H1 (cell line): ENCODE data around the gene DISC1. TPM values are rescaled to one million over a fixed set of nuclear protein-coding genes. Genes with fewer than 3 reads are reported as not detected.

Experiments
- CTCF ChIA-PET: fragments of 300-600 bp; sonication (Branson Sonifier 250); formaldehyde crosslinking; loops from one replicate; lab custom pipeline; 2021; ENCODE audit not compliant: partially characterized antibody; lab: Charles Lee
- POLR2A ChIA-PET: fragments of 300-600 bp; sonication (Branson Sonifier 250); formaldehyde crosslinking; loops from one replicate; lab custom pipeline; 2021; ENCODE audit warnings: inconsistent platforms; ENCODE audit not compliant: partially characterized antibody; lab: Charles Lee
- DNase-seq, 2 experiments: peaks; one replicate each; pipeline versions ENCODE4 v3.0.0 to v3.0.0-alpha.2; 2010 to 2022; ENCODE audit warnings: low spot score in 2 of 2, low read depth in 1 of 2, mixed read lengths in 1 of 2
- FAIRE-seq: peaks from 2 replicates; lab custom pipeline; 2011; peaks lifted over from hg19 to GRCh38; lab: Jason Lieb, UNC
- H2AFZ ChIP-seq: 2 replicates; pipeline ENCODE4 v1.8.1; 2012; ENCODE audit warnings: low read length, inconsistent platforms
- H2AK5ac ChIP-seq: 2 replicates; pipeline ENCODE4 v1.6.1; 2013; ENCODE audit warnings: low read depth, low read length
- H2BK120ac ChIP-seq: replicated peaks from 2 replicates; pipeline ENCODE3; 2013; ENCODE audit warnings: low read depth, low read length, inconsistent platforms
- H2BK12ac ChIP-seq: 2 replicates; pipeline ENCODE4 v1.6.1; 2013; ENCODE audit warnings: low read depth, low read length
- H2BK15ac ChIP-seq: 2 replicates; pipeline ENCODE4 v1.6.1; 2013; ENCODE audit warnings: low read length
- H2BK20ac ChIP-seq: 2 replicates; pipeline ENCODE4 v1.6.1; 2013; ENCODE audit warnings: low read length
- H2BK5ac ChIP-seq: 2 replicates; pipeline ENCODE4 v1.6.1; 2013; ENCODE audit warnings: low read depth, low read length
- H3K14ac ChIP-seq: 2 replicates; pipeline ENCODE4 v1.6.1; 2013; ENCODE audit warnings: inconsistent platforms; ENCODE audit not compliant: insufficient read length
- H3K18ac ChIP-seq: 2 replicates; pipeline ENCODE4 v1.6.1; 2013; ENCODE audit warnings: low read length; ENCODE audit errors: extremely low read depth
- H3K23ac ChIP-seq: 2 replicates; pipeline ENCODE4 v1.6.1; 2013; ENCODE audit warnings: inconsistent platforms; ENCODE audit not compliant: insufficient read length
- H3K23me2 ChIP-seq: 2 replicates; pipeline ENCODE4 v1.6.1; 2013; ENCODE audit warnings: low read depth, low read length
- H3K27ac ChIP-seq: 2 replicates; pipeline ENCODE4 v1.6.1; 2011; ENCODE audit warnings: low read depth, low read length, inconsistent platforms
- H3K27me3 ChIP-seq, 4 experiments: replicated peaks in 1 of 4; 1 replicate in 1 of 4; 2 replicates in 3 of 4; pipeline versions ENCODE4 v1.6.1 to v1.8.1; 2011 to 2013; ENCODE audit warnings: low read length in 3 of 4, mild to moderate bottlenecking in 3 of 4, inconsistent platforms in 2 of 4, mixed read lengths in 2 of 4, moderate library complexity in 1 of 4; ENCODE audit not compliant: control insufficient read depth in 3 of 4, insufficient read depth in 3 of 4; ENCODE audit errors: extremely low read depth in 1 of 4
- H3K36me3 ChIP-seq, 4 experiments: 2 replicates each; pipeline versions ENCODE4 v1.6.1 to v1.8.1; 2011 to 2013; ENCODE audit warnings: mild to moderate bottlenecking in 4 of 4, low read length in 3 of 4, moderate library complexity in 2 of 4, control low read depth in 1 of 4, inconsistent platforms in 1 of 4; ENCODE audit not compliant: insufficient read depth in 4 of 4, control insufficient read depth in 2 of 4
- H3K4ac ChIP-seq: replicated peaks from 2 replicates; pipeline ENCODE3; 2013; ENCODE audit warnings: low read length, low read depth, mixed read lengths, inconsistent platforms; ENCODE audit not compliant: insufficient read length
- H3K4me1 ChIP-seq, 4 experiments: replicated peaks in 1 of 4; 1 replicate in 1 of 4; 2 replicates in 3 of 4; pipeline versions ENCODE4 v1.6.1 to v1.8.1; 2011 to 2013; ENCODE audit warnings: low read length in 3 of 4, inconsistent platforms in 2 of 4, mixed read lengths in 1 of 4; ENCODE audit not compliant: insufficient read depth in 4 of 4, control insufficient read depth in 3 of 4
- H3K4me2 ChIP-seq, 2 experiments: 2 replicates each; pipeline versions ENCODE4 v1.6.1 to v1.8.1; 2011 to 2013; ENCODE audit warnings: low read depth in 2 of 2, low read length in 2 of 2, control low read depth in 1 of 2, inconsistent platforms in 1 of 2, mild to moderate bottlenecking in 1 of 2; ENCODE audit not compliant: insufficient read depth in 1 of 2
- H3K4me3 ChIP-seq, 4 experiments: fragments of 200-600, 300-600 bp in 1 of 4; sonication (generic), shearing (Covaris generic), sonication (Bioruptor Twin) in 1 of 4; 2 replicates each; pipeline versions ENCODE4 v1.5.1 to v1.8.1; 2011 to 2016; ENCODE audit warnings: low read length in 4 of 4, low read depth in 3 of 4, control low read depth in 2 of 4, inconsistent platforms in 2 of 4, mild to moderate bottlenecking in 2 of 4, mixed read lengths in 1 of 4, moderate library complexity in 1 of 4; ENCODE audit not compliant: insufficient read depth in 2 of 4; ENCODE audit errors: extremely low read depth in 1 of 4
- H3K56ac ChIP-seq: replicated peaks from 2 replicates; pipeline ENCODE3; 2013; ENCODE audit warnings: low read depth, mild to moderate bottlenecking, mixed read lengths, low read length, inconsistent platforms; ENCODE audit not compliant: insufficient read length
- H3K79me1 ChIP-seq: 2 replicates; pipeline ENCODE4 v1.6.1; 2013; ENCODE audit warnings: low read depth, low read length, control low read depth
- H3K79me2 ChIP-seq, 2 experiments: 2 replicates each; pipeline versions ENCODE4 v1.6.1 to v1.8.1; 2012 to 2013; ENCODE audit warnings: low read length in 2 of 2, mild to moderate bottlenecking in 2 of 2, inconsistent platforms in 1 of 2; ENCODE audit not compliant: insufficient read depth in 2 of 2, control insufficient read depth in 1 of 2
- H3K9ac ChIP-seq, 4 experiments: replicated peaks in 1 of 4; 1 replicate in 1 of 4; 2 replicates in 3 of 4; pipeline versions ENCODE4 v1.6.1 to v1.8.1; 2011 to 2013; ENCODE audit warnings: low read depth in 3 of 4, low read length in 3 of 4, control low read depth in 2 of 4, mild to moderate bottlenecking in 2 of 4, moderate library complexity in 2 of 4, inconsistent platforms in 1 of 4; ENCODE audit errors: extremely low read depth in 1 of 4
- H3K9me3 ChIP-seq, 2 experiments: 2 replicates each; pipeline versions ENCODE4 v1.6.1 to v1.8.1; 2012 to 2013; ENCODE audit warnings: mild to moderate bottlenecking in 2 of 2, moderate library complexity in 2 of 2, control low read depth in 1 of 2, inconsistent platforms in 1 of 2, low read depth in 1 of 2, low read length in 1 of 2, mixed read lengths in 1 of 2; ENCODE audit not compliant: insufficient read depth in 2 of 2
- H4K20me1 ChIP-seq, 2 experiments: replicated peaks in 1 of 2; 2 replicates each; pipeline versions ENCODE3 to v1.8.1; 2011 to 2013; ENCODE audit warnings: inconsistent platforms in 2 of 2, low read length in 2 of 2, mild to moderate bottlenecking in 1 of 2; ENCODE audit not compliant: insufficient read depth in 2 of 2, control insufficient read depth in 1 of 2
- H4K5ac ChIP-seq: 2 replicates; pipeline ENCODE4 v1.6.1; 2013; ENCODE audit warnings: low read length, low read depth, mixed read lengths, inconsistent platforms; ENCODE audit not compliant: insufficient read length
- H4K8ac ChIP-seq: 2 replicates; pipeline ENCODE4 v1.8.0; 2013; ENCODE audit warnings: mild to moderate bottlenecking, moderate library complexity, low read length, inconsistent platforms; ENCODE audit not compliant: insufficient read depth; ENCODE audit errors: extremely low read depth
- H4K91ac ChIP-seq: replicated peaks from 2 replicates; pipeline ENCODE3; 2013; ENCODE audit warnings: low read length, mixed read lengths, inconsistent platforms; ENCODE audit not compliant: insufficient read length
- ASH2L ChIP-seq: fragments of 200-600, 300-600 bp; sonication (generic); IDR thresholded peaks from one replicate; pipeline ENCODE4 v1.7.1; 2017; ENCODE audit warnings: low read length
- EGR1 ChIP-seq: IDR thresholded peaks from 2 replicates; pipeline ENCODE4 v1.6.1; 2011; ENCODE audit warnings: low read depth, low read length, borderline replicate concordance
- HDAC2 ChIP-seq, 2 experiments: fragments of 300-600 bp in 1 of 2; sonication (generic) in 1 of 2; IDR thresholded peaks; 2 replicates each; pipeline ENCODE4 v1.6.1; 2011 to 2012; ENCODE audit warnings: low read depth in 2 of 2, low read length in 2 of 2, mild to moderate bottlenecking in 2 of 2, moderate library complexity in 2 of 2, borderline replicate concordance in 1 of 2, inconsistent platforms in 1 of 2
- KDM1A ChIP-seq: fragments of 200-600, 300-600 bp; sonication (generic); IDR thresholded peaks from 2 replicates; pipeline ENCODE4 v1.7.1; 2016; ENCODE audit warnings: mild to moderate bottlenecking, low read length, borderline replicate concordance
- POU5F1 ChIP-seq: IDR thresholded peaks from 2 replicates; pipeline ENCODE4 v1.6.1; 2011; ENCODE audit warnings: low read depth, mild to moderate bottlenecking, low read length, moderate library complexity
- SIRT6 ChIP-seq: IDR thresholded peaks from one replicate; pipeline ENCODE4 v1.7.1; 2012; ENCODE audit warnings: low read length, inconsistent platforms
- SUZ12 ChIP-seq: fragments of 200-600 bp; sonication (generic); IDR thresholded peaks from 2 replicates; pipeline ENCODE4 v1.6.1; 2012; ENCODE audit warnings: mild to moderate bottlenecking, inconsistent platforms, low read length, moderate library complexity, mixed read lengths
- WGBS, 2 experiments: shearing (Covaris generic) in 1 of 2; methylation state at CpG; one replicate each; pipeline versions ENCODE4 v1.1.6 to v1.1.7; 2013 to 2015; ENCODE audit warnings: low lambda C conversion rate in 2 of 2, mixed read lengths in 2 of 2, inconsistent platforms in 1 of 2, low coverage in 1 of 2, missing lambda C conversion rate in 1 of 2; ENCODE audit not compliant: insufficient replicate concordance in 2 of 2, insufficient coverage in 1 of 2, insufficient read length in 1 of 2; ENCODE audit errors: extremely low coverage in 1 of 2, missing lambda C conversion rate in 1 of 2; 5-methylcytosine and 5-hydroxymethylcytosine counted together
- polyA plus RNA-seq, 7 experiments: library from polyadenylated mRNA; depleted of rRNA in 3 of 7; stranded (reverse) in 5 of 7; unstranded in 2 of 7; fragments of >200 nt in 5 of 7; fragments of 200-250 nt in 2 of 7; gene quantifications; 1 replicate in 5 of 7; 2 replicates in 1 of 7; 4 replicates in 1 of 7; pipeline versions ENCODE4 v1.2.1 to v1.2.3, GENCODE V29; 2011 to 2013; ENCODE audit warnings: missing spikeins in 2 of 7, mixed read lengths in 2 of 7
- total RNA-seq: library from RNA; stranded (reverse); fragmentation: NEBNext Ultra II Directional; extraction: Animal tissue kit (Norgen Biotek cat#: 25700); gene quantifications from 2 replicates; pipeline ENCODE4 v1.2.1, GENCODE V29; 2021

Gene DISC1
- total and polyA plus RNA-seq, 2 of the 8 experiments (the other 6 are each of a cell fraction or from before 2014, with no cell fraction given), result 1.1 to 3.5 TPM

DNA sequence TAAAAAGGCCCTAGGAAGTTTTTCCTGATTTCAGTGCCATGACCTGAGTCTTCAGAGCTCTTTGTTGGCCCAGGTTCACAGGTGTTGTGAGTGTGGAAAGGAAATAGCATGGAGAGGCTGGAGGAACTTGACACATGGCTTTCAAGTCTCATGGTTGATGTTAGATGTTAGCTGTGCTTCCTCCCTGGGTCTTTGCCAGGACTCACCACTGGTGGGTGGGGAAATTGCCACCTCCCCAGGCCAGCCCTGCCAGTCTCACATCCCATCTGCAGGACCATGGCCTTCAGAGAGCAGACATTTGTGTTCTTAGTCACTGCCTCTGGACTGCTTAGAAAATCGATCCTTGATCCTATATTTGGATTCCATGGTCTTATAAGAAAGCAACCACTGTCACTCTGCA, 383.2 kb downstream of the DISC1 start:
- H3K9ac ChIP-seq, result no peak overlapping the region
- H3K4ac ChIP-seq, result no peak overlapping the region
- TF ChIP-seq HDAC2 (IDR thresholded peaks at IDR 0.05; ENCODE audit: borderline replicate concordance in 1 of 2, low read depth in 2 of 2, low read length in 2 of 2) (no peak), SIRT6 (no peak), EGR1 (no peak), KDM1A (no peak), POU5F1 (no peak), SUZ12 (no peak), ASH2L (no peak)
- no peak overlapping the region for H3K56ac ChIP-seq
- no peak overlapping the region for H2AFZ ChIP-seq
- H4K20me1 ChIP-seq, result no peaks in the 10 kb centered on the region
- no peak overlapping the region for H3K27ac ChIP-seq
- 0 out of 2 replicates have a peak overlapping the region, but pooled peaks have one; percentile 19 for H2BK20ac ChIP-seq
- no peaks in the 10 kb centered on the region for H3K36me3 ChIP-seq
- CTCF ChIA-PET, result interaction anchor here (0.5 to 1.4 kb wide), 2 partner anchors 18 to 202 kb away, joined by 3 to 4 read pairs; no protein-coding TSS in a partner anchor
- H3K27me3 ChIP-seq, result no peaks in the 10 kb centered on the region
- H3K23me2 ChIP-seq, result no peaks in the 10 kb centered on the region; the same call in 1 of the 2 replicates
- H3K18ac ChIP-seq, result no peak overlapping the region
- no peak overlapping the region for H3K4me2 ChIP-seq
- no peak overlapping the region for H2BK12ac ChIP-seq
- no peak overlapping the region; the same call in 1 of the 2 replicates for H2BK15ac ChIP-seq
- no peak overlapping the region for H4K5ac ChIP-seq
- H2AK5ac ChIP-seq, result no peak overlapping the region
- no peak overlapping the region for H3K23ac ChIP-seq
- no peak for DNase-seq
- H2BK120ac ChIP-seq, result no peak overlapping the region
- POLR2A ChIA-PET, result no interaction called here
- 82% methylated on average over 1 of the region's 1 CpG; no CpG with 5 or more reads in 1 of the 2 experiments for WGBS, 2 experiments
- no peak overlapping the region for H4K91ac ChIP-seq
- H4K8ac ChIP-seq, result no peak overlapping the region
- peaks cover 0 to 5% (median 1%) of the 10 kb centered on the region in 4 experiments; a peak in 3 of 7 replicates for H3K4me1 ChIP-seq
- H3K4me3 ChIP-seq, result no peak overlapping the region
- H3K79me2 ChIP-seq, result no peaks in the 10 kb centered on the region
- no peak overlapping the region for H2BK5ac ChIP-seq
- no peak for FAIRE-seq
- H3K14ac ChIP-seq, result no peak overlapping the region
- no peaks in the 10 kb centered on the region for H3K79me1 ChIP-seq
- no peaks in the 10 kb centered on the region for H3K9me3 ChIP-seq
